SKM-1 treated with dmso at 0.1 percent for 144 hours (cell line): Measurements from ENCODE around the gene MT1F.

Experiments used
- DNase-seq: peaks from one replicate; lab custom pipeline; 2025; ENCODE audit not compliant: unreplicated experiment; lab: John Stamatoyannopoulos, UW

MT1F gene

GRCh38 chr16:56691885-56692284, 34.1 kb downstream of the MT1F start:
- DNase-seq, result no peak

DNA sequence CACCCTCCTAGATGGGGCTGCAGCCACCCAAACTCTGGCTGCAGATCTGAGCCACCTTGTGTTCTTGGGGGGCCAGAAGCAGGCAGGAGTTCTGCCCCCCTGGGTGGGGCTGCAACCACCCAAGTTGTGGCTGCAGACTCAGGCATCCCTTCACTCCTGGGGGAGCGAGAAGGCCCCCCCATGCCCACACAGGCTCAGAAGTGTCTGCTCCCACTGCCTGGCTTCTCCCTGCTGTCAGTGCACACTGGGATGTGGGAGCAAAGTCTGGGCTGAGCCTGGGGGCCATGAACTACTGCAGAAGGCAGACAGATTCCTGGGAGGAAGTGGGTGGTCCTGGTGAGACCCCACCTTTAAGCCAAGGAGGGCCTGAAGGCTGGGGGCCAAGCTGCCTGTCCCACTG, 37.5 kb downstream of the MT1F start:
- no peak for DNase-seq

- DNase-seq, result no peak
Measured at GRCh38 chr16:56697456-56698155, 39.8 kb downstream of the MT1F start.

- DNase-seq, result no peak
Measured at GRCh38 chr16:56700195-56700594, 42.4 kb downstream of the MT1F start.

DNA sequence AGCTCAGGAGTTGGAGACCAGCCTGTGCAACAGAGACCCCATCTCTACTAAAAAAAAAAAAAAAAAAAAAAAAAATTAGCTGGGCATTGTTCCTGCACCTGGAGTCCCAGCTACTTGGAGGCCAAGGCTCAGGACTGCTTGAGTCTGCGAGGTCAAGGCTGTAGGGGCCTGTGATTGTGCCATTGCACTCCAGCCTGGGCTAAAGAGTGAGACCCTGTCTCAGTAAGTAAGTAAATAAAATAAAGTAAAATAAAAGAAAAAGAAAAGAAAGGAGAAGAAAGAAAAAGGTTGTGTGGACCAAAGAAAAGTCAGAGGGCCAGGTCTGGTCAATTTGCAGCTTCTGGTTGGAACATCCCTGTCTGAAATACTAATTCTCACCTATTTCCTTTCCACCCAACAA, 42.9 kb downstream of the MT1F start:
- DNase-seq, result no peak

- no peak for DNase-seq
Measured at GRCh38 chr16:56701534-56701933, 43.8 kb downstream of the MT1F start.

- no peak for DNase-seq
Measured at GRCh38 chr16:56702836-56703235, 45.1 kb downstream of the MT1F start.
